HEK293 (cell line): Measurements from ENCODE around the gene S100P.

Source experiments
- MYNN ChIP-seq: fragments of 450-650 bp; formaldehyde crosslinking; IDR thresholded peaks from 2 replicates; pipeline ENCODE4 v1.5.1; 2016; ENCODE audit warnings: missing biosample characterization, missing genetic modification characterization, borderline replicate concordance
- TCF7L2 ChIP-seq: IDR thresholded peaks from 2 replicates; pipeline ENCODE4 v1.6.1; 2011; ENCODE audit warnings: low read depth, mild to moderate bottlenecking, inconsistent platforms, low read length, moderate library complexity, borderline replicate concordance
- ZFHX2 ChIP-seq: fragments of 450-650 bp; formaldehyde crosslinking; conservative IDR thresholded peaks from 2 replicates; pipeline ENCODE4 v1.5.1; 2016; ENCODE audit warnings: missing biosample characterization, missing genetic modification characterization
- ZFP41 ChIP-seq: fragments of 450-650 bp; formaldehyde crosslinking; IDR thresholded peaks from 2 replicates; pipeline ENCODE4 v1.5.1; 2016; ENCODE audit warnings: missing biosample characterization, missing genetic modification characterization, borderline replicate concordance
- ZNF48 ChIP-seq: fragments of 450-650 bp; formaldehyde crosslinking; IDR thresholded peaks from 2 replicates; pipeline ENCODE4 v1.5.1; 2016; ENCODE audit warnings: missing biosample characterization, missing genetic modification characterization
- ZNF626 ChIP-seq: fragments of 450-650 bp; sonication (Bioruptor Pico); formaldehyde crosslinking; IDR thresholded peaks from 2 replicates; pipeline ENCODE4 v1.5.1; 2018; ENCODE audit warnings: missing biosample characterization, missing genetic modification characterization, inconsistent platforms
- TF ChIP-seq, protein P1 (sequence below): fragments of 450-650 bp; formaldehyde crosslinking; IDR thresholded peaks from 2 replicates; pipeline ENCODE4 v1.5.1; 2016; ENCODE audit warnings: missing biosample characterization, missing genetic modification characterization

DNA sequence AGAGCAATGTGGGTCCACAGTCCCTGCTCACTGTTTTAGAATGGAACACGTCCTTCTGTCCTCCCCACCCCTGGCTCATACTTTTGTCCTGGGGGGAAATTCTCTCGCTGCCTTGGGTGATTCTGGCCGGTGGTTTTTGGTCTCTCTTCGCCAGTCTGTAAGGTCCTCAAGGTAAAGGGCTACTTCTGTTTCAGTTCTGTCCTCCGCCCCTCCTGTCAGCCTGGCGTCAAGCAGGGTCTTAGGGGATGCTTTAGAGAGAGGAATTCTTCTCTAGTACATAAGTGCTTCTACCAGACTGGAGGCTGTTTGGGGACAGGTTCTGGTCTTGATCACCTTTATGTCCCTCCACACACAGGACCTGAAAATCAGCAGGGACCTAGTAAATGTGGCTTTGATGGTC is 16.6 kb downstream of the S100P start:
- TF ChIP-seq, protein P1, sequence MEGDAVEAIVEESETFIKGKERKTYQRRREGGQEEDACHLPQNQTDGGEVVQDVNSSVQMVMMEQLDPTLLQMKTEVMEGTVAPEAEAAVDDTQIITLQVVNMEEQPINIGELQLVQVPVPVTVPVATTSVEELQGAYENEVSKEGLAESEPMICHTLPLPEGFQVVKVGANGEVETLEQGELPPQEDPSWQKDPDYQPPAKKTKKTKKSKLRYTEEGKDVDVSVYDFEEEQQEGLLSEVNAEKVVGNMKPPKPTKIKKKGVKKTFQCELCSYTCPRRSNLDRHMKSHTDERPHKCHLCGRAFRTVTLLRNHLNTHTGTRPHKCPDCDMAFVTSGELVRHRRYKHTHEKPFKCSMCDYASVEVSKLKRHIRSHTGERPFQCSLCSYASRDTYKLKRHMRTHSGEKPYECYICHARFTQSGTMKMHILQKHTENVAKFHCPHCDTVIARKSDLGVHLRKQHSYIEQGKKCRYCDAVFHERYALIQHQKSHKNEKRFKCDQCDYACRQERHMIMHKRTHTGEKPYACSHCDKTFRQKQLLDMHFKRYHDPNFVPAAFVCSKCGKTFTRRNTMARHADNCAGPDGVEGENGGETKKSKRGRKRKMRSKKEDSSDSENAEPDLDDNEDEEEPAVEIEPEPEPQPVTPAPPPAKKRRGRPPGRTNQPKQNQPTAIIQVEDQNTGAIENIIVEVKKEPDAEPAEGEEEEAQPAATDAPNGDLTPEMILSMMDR (tag by site-specific recombination): no peak
- TF ChIP-seq ZFHX2 (tag by site-specific recombination): no peak
- TF ChIP-seq TCF7L2: no peak
- no peak for TF ChIP-seq ZNF48 (tag by site-specific recombination)
- TF ChIP-seq ZFP41 (tag by site-specific recombination): no peak
- no peak for TF ChIP-seq MYNN
- TF ChIP-seq ZNF626: no peak
